GM18511 (cell line): ENCODE results near the gene KIF21B.

Experiments used
- ATAC-seq: cut with Tn5 transposase; IDR thresholded peaks from one replicate; pipeline ENCODE4 v1.9.1; 2021; ENCODE audit warnings: mild to moderate bottlenecking, moderate library complexity; ENCODE audit not compliant: unreplicated experiment

The KIF21B gene

DNA sequence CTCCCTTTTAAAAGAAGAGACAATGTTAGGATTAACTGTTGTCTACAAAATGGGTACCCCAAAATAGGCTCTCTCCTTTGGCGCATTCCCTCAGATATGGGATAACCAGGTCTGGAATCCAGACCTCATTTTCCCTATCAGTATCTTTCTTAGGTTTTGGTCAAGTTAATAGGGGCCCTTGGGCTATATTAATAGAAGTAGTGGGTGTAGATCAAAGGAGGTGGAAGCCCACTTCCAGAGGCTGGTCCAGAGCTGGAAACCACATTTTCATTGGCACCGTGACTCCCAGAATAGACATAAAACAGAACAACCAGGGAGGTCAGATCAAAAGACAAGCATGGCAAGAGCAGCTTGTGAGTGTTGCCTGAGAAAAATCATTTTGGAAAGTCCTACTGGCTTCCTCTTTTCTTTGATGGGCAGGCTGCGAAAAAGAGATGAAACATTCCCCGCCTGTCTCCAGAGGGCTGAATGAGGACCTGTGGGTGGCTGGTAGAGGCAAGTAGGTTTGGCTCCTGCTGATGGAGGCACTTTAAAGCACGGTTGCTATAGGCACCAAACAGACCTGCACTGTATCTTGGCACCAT lies 25.8 kb upstream of the KIF21B start:
- no peak for ATAC-seq

DNA sequence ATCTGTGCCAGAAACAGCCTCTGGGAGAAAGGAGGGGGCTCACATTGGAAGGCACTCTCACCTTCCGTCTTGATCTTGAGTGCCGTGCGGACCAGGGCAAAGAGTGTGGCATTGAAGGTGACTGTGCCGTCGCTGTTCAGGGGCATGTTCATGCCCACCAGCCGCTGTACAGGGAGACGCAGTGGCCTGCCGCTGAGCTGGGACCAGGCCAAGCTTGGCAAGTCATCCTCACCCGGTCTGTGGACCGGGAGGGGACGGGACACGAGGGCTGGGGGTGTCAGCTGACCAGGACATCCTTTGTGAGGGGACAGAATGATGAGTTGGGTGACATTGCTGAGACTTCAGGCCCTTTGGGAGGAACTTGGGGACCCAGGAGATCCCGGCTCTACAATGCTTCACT lies 25.0 kb upstream of the KIF21B start:
- ATAC-seq, result no peak

DNA sequence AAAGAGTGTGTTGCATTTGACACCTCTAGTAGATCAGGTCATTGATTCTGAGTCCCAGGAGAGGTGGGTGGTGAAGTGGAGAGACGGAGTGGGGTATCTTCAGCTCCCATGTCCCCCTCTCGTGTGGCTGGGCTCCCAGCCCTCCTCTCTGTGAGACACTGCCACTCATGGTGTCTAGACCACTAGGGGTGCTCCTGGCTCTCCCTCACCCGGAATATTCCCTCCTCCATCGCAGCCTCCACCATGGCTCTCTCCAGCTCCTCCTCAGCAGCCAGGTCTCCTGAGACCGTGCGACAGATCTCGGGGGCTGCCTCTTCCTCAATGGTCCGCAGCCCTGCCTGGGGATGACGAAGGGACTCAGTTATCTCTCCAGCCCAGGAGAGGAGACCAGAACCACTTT lies 20.6 kb upstream of the KIF21B start:
- no peak for ATAC-seq

DNA sequence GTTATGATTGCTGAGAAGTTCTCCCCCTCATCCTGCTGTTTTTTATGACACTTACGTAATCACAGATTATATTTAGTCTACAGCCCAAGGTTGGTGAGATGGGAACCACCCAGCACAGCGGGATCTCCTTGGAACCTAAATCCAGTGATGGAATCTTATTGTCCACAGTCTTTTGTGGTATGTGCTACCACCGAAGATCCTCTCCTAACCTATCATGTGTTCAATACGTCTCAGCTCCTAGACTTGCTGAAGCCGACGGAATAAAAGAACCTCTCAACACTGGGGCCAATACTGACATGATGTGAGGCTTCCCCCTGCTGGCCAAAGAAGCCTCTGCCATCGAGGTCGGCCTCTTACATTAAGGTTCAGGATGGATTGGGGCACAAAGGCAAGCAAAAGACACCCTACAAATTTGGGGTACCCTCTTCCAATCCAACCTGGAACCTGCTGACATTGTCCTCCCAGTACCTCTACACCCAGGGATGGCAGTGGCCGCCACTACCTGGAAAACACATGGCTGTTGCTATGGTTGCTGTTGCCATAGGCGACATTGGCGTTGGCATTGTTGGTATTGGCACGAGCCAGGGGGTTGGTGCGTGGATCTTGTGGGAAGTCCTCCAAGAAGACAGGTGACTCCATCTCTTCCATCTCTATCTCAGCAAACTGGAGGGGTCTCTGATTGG lies 19.4 kb upstream of the KIF21B start:
- ATAC-seq, result peak; percentile 77

DNA sequence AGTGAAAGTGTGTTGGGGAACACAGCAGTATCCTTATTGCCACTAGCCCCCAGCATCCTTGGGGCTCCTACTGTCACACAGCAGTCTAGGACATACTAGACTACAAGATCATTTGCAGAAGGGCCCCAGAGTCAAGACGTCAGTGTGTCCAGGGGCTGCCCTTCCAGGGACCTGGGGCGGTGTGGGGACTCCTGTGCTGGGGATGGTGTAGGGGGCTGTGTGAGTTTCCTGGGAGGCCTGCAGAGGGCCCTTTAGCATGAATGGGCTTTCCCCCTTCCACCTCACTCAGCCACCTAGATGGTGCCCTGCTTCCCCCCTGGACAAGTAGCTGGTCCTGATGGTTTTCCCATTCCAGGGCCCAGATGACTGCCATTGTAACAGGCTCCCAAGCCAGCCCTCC lies 17.5 kb upstream of the KIF21B start:
- no peak for ATAC-seq

DNA sequence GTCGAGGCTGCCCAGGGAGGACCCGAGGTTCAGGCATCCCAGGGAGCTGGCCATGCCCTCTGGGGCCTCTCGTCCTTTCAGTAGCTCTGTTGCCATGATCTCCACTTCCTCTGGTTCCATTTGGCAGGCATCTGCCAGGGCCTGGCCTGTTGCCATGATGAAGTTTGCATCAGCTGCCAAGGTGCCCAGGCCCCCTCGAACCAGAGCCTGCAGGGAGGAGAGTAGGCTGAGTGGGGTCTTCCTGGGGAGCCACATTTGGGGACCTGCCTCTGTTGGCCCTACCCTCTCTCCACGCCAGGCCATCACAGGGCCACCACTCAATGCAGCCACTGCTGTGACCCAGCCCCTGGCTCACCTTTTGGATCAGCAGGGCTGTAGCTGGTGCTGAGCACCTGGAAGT lies 16.4 kb upstream of the KIF21B start:
- ATAC-seq, result no peak

DNA sequence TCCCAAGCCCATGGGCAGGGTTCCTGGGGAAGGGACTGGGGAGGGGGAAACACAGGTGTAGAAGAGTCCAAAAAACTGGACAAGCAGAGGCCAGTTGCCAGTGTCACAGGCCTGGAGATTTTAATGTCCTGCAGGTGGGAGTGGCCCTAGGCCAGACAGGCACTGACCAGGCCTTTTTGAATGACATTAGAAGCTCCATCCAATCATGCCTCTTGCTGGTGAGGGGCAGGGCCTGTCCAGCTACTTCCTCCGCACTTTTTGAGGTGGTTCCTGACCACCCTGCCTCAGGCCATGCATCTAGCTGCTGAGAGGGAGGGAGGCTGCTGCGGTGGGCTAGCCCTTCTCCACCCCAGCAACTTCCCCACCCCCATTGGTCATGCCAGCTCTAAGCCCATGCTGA lies 15.9 kb upstream of the KIF21B start:
- ATAC-seq, result no peak

DNA sequence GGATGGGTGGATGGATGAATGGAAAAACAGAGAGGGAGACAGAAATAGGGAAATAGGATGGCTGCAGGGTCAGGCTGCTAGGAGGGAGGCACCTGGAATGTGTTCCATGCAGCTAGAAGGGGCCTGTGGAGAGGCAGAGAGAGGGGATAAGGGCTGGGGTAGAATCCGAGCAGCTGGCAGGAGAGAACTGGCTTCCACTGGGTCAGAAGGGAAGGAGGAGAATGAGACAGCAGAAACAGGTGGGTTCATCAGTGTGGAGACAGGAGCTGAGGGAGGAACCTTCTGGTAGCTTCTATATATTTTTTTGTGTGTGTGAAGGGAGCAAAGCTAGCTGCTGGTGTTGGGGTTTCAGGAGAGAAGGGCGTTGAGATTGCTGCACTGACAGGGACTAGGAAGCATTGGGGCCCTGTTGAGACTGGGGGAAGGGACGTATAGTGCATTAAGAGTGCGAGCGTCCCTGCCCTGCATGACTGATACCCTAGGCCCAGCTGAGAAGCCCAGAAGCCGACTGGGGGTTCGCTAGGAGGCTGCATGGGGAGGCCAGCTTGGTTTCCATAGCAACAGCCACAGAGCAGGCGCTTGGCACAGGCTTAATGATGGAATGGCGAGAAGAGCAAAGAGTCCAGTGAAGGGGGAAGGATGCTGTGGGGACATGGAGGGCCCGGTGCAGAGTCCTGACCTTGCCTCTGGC lies 14.8 kb upstream of the KIF21B start:
- no peak for ATAC-seq

DNA sequence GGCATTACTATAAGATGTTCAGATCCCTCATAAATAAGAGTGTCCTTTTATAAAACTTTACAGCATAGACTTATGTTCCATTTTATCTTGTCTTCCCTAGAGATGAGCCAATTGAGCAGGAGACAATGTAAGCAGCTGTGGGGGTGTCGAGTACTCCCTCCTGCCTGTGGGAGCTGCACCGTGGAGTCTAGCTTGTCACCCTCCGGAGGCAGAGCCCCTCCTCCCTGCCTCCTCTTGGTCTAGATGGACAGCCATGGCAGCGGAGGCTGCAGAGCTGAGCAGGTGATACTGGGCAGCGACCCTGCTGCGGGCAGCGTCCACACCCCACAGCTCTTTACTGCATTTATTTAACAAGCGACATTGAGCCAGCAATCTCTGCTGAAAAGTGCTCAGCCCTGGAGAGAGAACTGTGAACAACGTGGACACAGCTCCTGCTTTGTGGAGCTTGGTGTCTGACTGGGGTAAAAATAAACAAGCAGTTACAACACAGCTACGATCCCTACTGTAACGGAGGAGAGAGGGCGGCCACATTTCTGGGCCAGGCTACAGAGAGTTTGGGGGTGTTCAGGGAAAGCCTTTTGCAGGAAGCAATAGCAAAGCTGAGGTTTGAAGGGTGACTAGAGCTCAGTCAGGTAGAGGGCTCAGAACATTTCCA lies 12.8 kb upstream of the KIF21B start:
- ATAC-seq, result no peak

DNA sequence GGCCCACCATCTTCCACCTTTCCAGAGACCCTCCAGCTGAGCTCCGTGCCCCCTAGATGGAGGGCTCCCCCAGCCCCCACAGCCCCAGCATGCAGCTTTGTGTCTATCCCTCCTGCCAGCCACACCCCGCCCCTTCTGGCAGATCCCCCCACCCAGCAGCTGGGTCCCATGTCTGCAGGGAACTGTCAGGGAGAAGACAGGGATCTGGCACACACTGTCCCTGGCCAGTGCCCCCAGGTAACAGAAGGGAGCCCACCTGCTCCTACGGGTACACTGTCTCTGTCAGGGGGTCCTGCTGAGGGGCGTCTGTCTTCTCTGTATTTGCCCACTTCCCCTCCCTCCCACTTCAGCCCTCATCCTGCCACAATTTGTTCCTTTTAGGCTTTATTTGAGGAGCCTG lies 11.2 kb upstream of the KIF21B start:
- no peak for ATAC-seq

DNA sequence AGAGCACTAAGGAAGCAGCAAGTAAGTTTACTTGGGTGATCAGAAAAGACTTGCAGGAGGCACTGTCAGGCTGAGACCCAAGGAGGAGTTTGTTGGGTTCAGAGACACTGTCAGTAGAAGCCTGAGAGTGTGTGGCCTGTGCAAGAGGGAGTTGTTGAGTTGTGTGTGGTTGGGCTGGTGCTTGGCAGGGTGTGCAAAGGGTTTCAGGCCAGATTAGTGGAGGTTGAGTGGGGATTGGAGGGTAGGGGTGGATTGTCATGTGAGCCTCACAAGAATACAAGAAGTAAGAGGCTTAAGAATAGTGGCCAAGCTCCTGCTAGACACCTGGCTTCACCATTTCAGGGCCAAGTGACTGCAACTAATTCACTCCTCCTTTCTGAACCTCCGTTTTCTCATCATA lies 8.9 kb upstream of the KIF21B start:
- ATAC-seq, result no peak

DNA sequence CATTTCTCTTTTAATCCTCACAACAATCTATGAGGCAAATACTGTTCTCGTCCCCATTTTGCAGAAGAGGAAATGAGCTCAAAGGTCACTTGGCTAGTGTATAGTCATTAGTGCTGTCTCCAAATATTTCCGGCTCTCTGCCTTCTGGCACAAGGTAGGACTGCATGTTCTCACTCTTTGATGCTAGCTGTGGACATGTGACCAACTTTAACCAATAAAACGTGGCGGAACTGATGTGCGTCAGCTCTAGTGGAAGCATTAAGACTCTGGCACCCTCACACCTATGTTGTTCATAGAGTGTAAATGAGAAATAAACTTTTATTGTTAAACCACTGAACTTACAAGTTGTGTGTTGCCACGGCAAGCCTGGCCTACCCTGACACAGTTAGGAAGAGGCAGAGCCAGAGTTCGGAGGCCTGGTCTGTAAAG lies 5.0 kb upstream of the KIF21B start:
- no peak for ATAC-seq

DNA sequence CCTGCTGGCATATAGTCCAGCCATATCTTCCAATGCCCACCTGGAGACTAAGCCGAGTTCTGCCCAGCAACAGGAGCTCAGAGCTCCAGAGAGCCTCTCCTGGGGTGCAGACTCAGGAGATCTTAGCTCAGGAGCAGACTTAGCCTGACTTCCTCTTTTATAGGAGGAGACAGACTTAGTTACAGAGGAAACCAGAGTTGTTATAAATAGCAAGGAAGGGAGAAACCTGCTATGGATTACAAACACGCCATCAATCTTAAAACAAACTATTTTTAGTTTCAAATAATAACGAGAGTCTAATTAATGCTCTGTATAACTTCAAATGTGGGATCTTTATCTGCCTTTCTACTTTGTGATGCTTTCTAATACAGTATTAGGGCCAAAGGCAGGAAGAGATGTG lies 3.3 kb upstream of the KIF21B start:
- no peak for ATAC-seq

DNA sequence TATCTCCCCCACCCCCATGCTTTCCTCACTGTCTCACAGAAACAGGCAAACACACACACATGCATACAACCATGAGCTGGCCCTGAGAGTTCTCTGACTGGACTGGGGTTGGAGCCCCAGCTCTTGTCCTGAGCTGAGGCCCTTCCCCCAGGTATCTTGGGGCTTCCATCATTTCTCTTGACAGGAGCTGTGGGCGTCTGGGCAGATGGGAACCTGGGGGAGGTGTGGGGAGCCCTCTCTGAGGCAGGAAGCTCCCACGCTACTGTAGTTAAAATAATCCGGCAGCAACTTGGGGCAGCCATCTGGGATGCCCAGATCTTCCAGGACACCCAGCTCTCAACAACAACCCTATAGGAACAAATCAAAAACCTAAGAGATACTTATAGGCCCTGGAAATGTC lies 2.7 kb upstream of the KIF21B start:
- ATAC-seq, result no peak

DNA sequence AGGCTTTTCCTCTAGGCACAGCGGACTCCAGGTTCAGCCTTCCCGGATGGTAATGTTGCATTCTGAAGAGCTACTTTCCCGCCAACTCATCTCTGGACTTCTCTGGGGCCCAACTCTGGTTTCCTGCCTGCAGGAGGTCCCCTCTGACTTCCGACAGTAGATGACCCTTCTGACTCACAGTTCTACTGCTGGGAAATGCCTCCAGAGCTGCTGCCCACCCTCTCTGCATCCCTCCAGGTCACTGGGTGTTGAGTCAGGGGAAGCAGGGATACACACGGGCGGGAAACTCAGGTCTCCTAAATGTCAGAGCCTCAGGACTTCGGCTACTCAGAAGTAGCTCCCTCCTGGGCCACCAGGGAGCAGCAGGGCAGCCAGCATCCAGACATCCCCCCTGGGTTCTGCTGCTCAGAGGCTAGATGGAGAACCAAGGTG lies 2.1 kb upstream of the KIF21B start:
- ATAC-seq, result no peak

DNA sequence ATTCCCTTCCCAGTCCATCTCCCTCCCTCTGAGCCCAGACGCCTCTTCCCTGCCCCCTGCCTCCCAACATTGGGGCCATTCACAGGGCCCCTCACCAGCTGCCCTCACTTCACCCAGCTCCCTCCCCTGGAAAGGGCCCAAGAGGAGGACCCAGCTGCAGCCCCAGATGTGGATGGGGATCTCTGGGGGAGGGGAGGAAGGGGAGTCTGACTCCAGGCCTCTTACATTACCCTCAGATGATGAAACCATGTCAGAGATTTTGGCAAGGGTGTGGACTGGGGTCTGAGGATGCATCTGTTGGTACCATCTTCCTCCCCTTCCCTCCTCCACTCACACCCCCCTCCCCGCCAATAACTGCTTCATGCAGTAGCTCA lies 1.1 kb upstream of the KIF21B start:
- ATAC-seq, result no peak

DNA sequence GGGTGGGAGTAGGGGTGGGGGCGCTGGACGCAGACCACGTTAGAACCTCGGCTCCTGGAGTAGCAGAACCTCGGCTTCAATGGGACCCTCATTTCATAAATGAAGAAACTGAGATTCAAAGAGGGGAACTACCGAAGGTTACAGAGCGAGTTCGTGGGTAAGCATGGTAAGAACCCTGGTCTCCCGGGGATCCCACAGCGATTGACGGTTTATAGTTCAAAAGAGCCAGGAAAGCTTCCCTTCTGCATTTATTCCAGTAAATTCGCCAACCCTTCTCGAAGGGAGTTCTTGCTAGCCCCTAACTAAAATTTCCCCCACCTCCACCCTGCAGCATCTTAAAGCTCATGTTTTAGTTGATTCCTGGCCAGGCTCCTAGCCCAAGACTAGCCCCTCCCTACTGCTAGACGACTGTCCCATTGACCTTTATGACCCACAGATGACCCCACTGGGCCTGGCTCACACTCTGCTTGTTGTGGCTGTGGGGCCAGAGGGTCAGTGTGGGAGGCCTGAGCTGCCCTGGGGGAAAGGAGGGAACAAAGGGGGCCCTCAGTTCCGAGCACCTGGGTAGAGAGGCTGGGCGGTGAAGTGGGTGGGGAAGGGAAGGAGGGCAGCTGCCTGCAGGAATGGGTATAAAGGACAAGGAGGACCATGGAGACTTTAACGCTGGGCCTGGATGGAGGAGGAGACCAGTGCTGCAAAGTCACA lies 558 bp upstream of the KIF21B start:
- ATAC-seq, result no peak

DNA sequence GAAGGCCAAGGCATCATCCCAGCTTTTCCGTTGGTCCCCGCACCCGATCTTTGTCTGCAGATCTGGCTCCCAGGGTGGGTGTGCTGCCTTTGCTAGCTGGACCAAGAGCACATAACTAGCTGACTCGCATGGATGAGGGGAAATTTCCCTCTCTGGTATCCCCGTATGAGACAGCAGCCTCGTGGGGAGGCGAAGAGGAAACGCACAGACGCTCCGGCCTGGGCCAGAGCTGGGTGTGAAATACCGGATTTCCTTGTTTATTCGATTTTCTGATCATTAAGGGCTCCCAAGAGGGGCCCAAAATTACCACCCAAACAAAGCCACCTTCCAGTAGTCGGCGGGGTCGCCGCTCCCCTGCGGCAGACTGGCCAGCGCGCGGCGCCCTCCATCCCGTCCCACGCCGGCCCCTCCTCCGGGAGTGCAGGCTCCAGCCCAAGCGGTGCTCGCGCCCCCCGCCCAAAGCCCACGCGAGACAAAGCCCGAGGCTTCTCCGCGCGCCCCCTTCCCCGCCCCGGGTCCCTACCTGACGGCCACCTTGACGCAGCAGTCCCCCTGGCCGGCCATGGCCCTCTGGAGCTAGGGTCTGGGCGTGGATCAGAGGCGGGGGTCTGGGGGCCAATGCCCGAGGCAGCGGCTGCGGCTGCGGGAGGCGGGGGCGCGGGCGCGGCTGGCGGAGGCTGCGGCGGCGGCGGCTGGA lies 546 bp downstream of the KIF21B start:
- no peak for ATAC-seq

DNA sequence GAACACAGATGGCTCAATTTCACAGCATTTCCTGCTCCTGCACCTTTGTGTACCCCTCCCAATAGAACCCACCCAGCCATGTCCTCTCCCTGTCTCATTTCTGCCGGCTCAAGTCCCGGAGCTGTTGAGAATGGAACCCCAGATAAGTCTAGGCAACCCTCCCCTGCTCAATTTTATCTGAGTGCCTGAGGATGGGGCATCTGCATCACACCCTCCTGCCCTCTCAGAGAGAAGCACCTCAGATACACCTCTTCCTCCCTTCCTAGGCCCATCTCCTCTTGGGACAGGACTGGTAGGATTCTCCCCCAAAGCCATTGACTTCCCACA lies 1.1 kb downstream of the KIF21B start:
- ATAC-seq, result no peak

DNA sequence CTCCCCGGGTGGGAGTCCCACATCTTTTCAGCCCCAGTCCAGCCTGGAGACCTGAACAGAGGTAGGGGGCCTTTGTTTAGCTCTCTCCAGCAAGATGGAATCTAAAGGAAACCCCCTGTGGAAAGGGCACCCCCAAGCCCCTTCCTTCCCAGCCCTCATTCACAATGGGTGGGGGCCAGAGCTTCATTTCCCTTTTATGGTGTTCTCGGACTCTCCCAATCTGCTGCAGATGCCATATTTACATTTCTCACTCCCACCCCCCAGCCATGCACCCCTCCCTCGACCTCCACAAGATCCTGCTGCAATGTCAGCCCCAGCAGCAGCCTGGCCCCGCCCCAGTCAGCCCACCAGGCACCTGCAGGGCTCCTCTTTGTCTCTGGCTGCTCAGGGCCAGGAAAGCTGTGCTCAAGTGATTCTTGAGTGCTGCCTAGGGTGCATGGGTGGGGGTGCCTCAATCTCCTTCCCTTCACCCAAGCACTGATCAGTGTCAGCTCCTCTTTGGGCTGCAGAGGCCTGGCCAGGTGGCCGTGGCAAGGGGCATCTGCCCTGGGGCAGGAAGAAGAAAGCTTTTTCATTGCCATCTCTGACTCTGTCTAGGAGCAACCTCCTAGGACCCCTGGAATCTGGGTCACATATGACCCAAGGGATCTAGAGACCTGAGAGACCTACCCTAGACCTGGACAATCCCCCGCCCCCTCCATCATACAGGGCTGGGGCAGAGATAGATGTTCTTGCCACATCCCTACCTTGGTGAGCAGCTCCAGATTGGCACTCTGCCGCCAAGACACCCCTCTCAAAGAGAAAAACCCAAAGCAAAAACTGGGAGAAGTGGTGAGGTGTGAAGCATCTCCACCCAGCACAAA lies 1.7 kb downstream of the KIF21B start:
- ATAC-seq, result no peak
